DOHH2 (cell line): ENCODE results near the gene CCNB3.

Experiments
- H3F3A ChIP-seq: fragments of 200-600 bp; sonication (generic), shearing (Covaris generic); 2 replicates; pipeline ENCODE4 v1.6.0; 2016; ENCODE audit warnings: antibody characterized with exemption, mild to moderate bottlenecking; ENCODE audit not compliant: control insufficient read depth, insufficient read depth
- H3K27ac ChIP-seq: fragments of 200-600 bp; sonication (generic); 2 replicates; pipeline ENCODE4 v1.5.1; 2014; ENCODE audit warnings: low read depth, mild to moderate bottlenecking, low read length, moderate library complexity
- H3K27me3 ChIP-seq: fragments of 200-600 bp; sonication (generic); 2 replicates; pipeline ENCODE4 v1.6.1; 2014; ENCODE audit warnings: mild to moderate bottlenecking, low read length, mixed read lengths; ENCODE audit not compliant: control insufficient read depth
- H3K36me3 ChIP-seq: fragments of 200-600 bp; sonication (generic); 2 replicates; pipeline ENCODE4 v1.6.1; 2014; ENCODE audit warnings: mild to moderate bottlenecking, low read length, moderate library complexity, mixed read lengths; ENCODE audit not compliant: control insufficient read depth
- H3K4me1 ChIP-seq: fragments of 200-600 bp; sonication (generic); 2 replicates; pipeline ENCODE4 v1.6.1; 2014; ENCODE audit warnings: mild to moderate bottlenecking, low read length, mixed read lengths; ENCODE audit not compliant: control insufficient read depth
- H3K4me2 ChIP-seq: fragments of 200-600 bp; sonication (generic); 2 replicates; pipeline ENCODE4 v1.6.0; 2014; ENCODE audit warnings: mild to moderate bottlenecking, low read length, moderate library complexity
- H3K4me3 ChIP-seq: fragments of 200-600 bp; sonication (generic); 2 replicates; pipeline ENCODE4 v1.5.1; 2014; ENCODE audit warnings: mild to moderate bottlenecking, low read length, mixed read lengths
- H3K79me2 ChIP-seq: fragments of 200-600 bp; sonication (generic); 2 replicates; pipeline ENCODE4 v1.6.1; 2014; ENCODE audit warnings: mild to moderate bottlenecking, low read length, mixed read lengths; ENCODE audit not compliant: control insufficient read depth
- H3K9me2 ChIP-seq: fragments of 200-600 bp; sonication (generic); replicated peaks from 2 replicates; pipeline ENCODE4 v1.6.1; 2014; ENCODE audit warnings: mild to moderate bottlenecking, low read length, mixed read lengths; ENCODE audit not compliant: control insufficient read depth
- H3K9me3 ChIP-seq: fragments of 200-600 bp; sonication (generic); 2 replicates; pipeline ENCODE4 v1.6.1; 2014; ENCODE audit warnings: antibody characterized with exemption, low read length, mixed read lengths; ENCODE audit not compliant: control insufficient read depth, insufficient read depth
- H4K20me1 ChIP-seq: fragments of 200-600 bp; sonication (generic); 2 replicates; pipeline ENCODE4 v1.6.0; 2014; ENCODE audit warnings: low read depth, mild to moderate bottlenecking, antibody characterized with exemption, low read length, moderate library complexity; ENCODE audit not compliant: control insufficient read depth, insufficient read depth
- EZH2phosphoT487 ChIP-seq: fragments of 200-600 bp; sonication (generic); IDR thresholded peaks from 2 replicates; pipeline ENCODE4 v1.6.1; 2017; ENCODE audit warnings: borderline replicate concordance, mild to moderate bottlenecking, antibody characterized with exemption, low read length, moderate library complexity, mixed read lengths

Gene CCNB3

DNA sequence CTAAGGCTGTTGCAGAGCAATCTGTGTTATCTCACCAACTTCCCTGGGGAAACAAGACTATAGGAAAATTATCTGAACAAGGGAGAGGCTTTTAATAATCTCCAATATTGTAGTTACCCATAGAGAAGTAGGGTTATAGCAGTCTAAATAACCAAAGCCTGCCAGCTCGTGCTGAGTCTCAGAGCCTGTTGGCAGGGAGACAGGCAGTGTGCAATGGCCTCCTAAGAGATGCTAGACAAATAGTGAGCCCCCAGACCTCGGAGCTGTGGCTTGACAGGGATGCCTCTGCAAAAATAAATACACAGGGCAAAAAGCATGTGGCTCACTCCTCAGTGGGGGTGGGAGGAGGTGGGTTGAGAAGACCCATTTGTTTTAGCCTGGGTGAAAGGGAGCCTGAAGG is 189.3 kb downstream of the CCNB3 start:
- Histone ChIP-seq H3K4me3 (no peak overlapping the region), H3K4me1 (no peaks in the 10 kb centered on the region), H3K9me3 (no peaks in the 10 kb centered on the region), H3F3A (no peaks in the 10 kb centered on the region), H4K20me1 (no peaks in the 10 kb centered on the region), H3K9me2 (no peaks in the 10 kb centered on the region), H3K27me3 (no peaks in the 10 kb centered on the region), H3K79me2 (no peaks in the 10 kb centered on the region), H3K4me2 (no peak overlapping the region), H3K27ac (no peak overlapping the region), H3K36me3 (no peaks in the 10 kb centered on the region)
- TF ChIP-seq EZH2phosphoT487, result no peak
